Measurements from ENCODE around the gene CNR2.
A peak's percentile ranks its signal among the peaks of the same experiment; 100 is the strongest.

- TF ChIP-seq FOXP2 (optimal IDR thresholded peaks at IDR 0.05; ENCODE audit: borderline replicate concordance, extremely low read depth, extremely low read length, insufficient read depth) (no peak), POLR2AphosphoS5 (IDR thresholded peaks at IDR 0.05; ENCODE audit: low read depth, low read length) (no peak), TAF1 (IDR thresholded peaks at IDR 0.05; ENCODE audit: borderline replicate concordance, insufficient read depth, low read length) (no peak), REST (IDR thresholded peaks at IDR 0.05; ENCODE audit: insufficient read depth in 1 of 2, low read depth in 2 of 2, low read length in 2 of 2) (peak; percentile 57 to 88; a peak in 3 of 4 replicates)
Observed at GRCh38 chr1:23936481-23937176, 23.5 kb upstream of the CNR2 start.
